Measurements from ENCODE around the gene CLCA2.

DNA sequence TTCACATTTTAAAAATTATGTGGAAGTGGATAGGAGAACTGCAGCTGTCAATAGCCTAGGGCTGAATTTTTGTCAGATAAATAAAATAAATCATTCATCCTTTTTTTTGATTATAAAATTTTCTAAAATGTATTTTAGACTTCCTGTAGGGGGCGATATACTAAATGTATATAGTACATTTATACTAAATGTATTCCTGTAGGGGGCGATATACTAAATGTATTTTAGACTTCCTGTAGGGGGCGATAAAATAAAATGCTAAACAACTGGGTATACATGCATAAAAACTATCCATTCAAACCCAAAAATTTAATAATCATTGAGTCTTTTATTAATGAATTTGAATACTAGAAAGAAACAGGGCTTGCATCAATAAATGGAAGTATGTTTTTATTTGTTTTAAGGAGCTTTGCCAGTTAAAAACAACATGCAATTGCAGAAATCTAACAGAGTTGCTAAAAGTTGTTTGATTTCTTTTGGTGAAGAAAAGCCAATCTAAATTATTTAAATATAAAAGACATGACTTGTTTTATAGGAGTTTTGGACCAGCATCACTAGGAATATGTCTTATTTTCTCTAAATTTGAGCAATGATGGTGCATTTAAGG, 76.1 kb downstream of the CLCA2 start:
- TF ChIP-seq, protein P1, sequence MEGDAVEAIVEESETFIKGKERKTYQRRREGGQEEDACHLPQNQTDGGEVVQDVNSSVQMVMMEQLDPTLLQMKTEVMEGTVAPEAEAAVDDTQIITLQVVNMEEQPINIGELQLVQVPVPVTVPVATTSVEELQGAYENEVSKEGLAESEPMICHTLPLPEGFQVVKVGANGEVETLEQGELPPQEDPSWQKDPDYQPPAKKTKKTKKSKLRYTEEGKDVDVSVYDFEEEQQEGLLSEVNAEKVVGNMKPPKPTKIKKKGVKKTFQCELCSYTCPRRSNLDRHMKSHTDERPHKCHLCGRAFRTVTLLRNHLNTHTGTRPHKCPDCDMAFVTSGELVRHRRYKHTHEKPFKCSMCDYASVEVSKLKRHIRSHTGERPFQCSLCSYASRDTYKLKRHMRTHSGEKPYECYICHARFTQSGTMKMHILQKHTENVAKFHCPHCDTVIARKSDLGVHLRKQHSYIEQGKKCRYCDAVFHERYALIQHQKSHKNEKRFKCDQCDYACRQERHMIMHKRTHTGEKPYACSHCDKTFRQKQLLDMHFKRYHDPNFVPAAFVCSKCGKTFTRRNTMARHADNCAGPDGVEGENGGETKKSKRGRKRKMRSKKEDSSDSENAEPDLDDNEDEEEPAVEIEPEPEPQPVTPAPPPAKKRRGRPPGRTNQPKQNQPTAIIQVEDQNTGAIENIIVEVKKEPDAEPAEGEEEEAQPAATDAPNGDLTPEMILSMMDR (IDR thresholded peaks at IDR 0.05), result peak; percentile 76 to 97 (median 84)
- TF ChIP-seq POLR2A (IDR thresholded peaks at IDR 0.05), result no peak

Data from esophagus squamous epithelium (tissue), 4 donors.